CD14-positive monocyte (primary cell): Measurements from ENCODE around the gene INTS15. TPM values are rescaled to one million over a fixed set of nuclear protein-coding genes. Genes with fewer than 3 reads are reported as not detected.

Experiments used
- DNase-seq, 3 donors: peaks; one replicate each; pipeline ENCODE4 v3.0.0-alpha.2; 2011 to 2022
- H2AFZ ChIP-seq: 2 replicates; pipeline ENCODE4 v1.6.0; 2012; ENCODE audit warnings: mild to moderate bottlenecking, low read depth, low read length, inconsistent platforms; ENCODE audit not compliant: insufficient read depth, poor library complexity, severe bottlenecking
- H3K27ac ChIP-seq, 2 donors: 1 replicate in 1 of 2; 2 replicates in 1 of 2; pipeline ENCODE4 v1.5.1; 2012 to 2013; ENCODE audit warnings: low read length in 2 of 2, control low read depth in 1 of 2, inconsistent platforms in 1 of 2, low read depth in 1 of 2, mild to moderate bottlenecking in 1 of 2
- H3K27me3 ChIP-seq, 2 donors: one replicate each; pipeline versions ENCODE4 v1.6.0 to v1.6.1; 2011 to 2013; ENCODE audit warnings: low read length in 2 of 2; ENCODE audit not compliant: control insufficient read depth in 2 of 2, insufficient read depth in 2 of 2
- H3K36me3 ChIP-seq, 2 donors: replicated peaks in 1 of 2; 1 replicate in 1 of 2; 2 replicates in 1 of 2; pipeline versions ENCODE4 v1.5.1 to v1.6.1; 2012 to 2013; ENCODE audit warnings: low read length in 2 of 2, control low read depth in 1 of 2, inconsistent platforms in 1 of 2, mild to moderate bottlenecking in 1 of 2; ENCODE audit not compliant: insufficient read depth in 2 of 2, control insufficient read depth in 1 of 2
- H3K4me1 ChIP-seq, 2 donors: 1 replicate in 1 of 2; 2 replicates in 1 of 2; pipeline versions ENCODE4 v1.5.1 to v1.6.1; 2012 to 2013; ENCODE audit warnings: low read length in 2 of 2, control low read depth in 1 of 2, inconsistent platforms in 1 of 2, mild to moderate bottlenecking in 1 of 2, moderate library complexity in 1 of 2; ENCODE audit not compliant: insufficient read depth in 2 of 2, control insufficient read depth in 1 of 2
- H3K4me2 ChIP-seq: replicated peaks from 2 replicates; pipeline ENCODE3; 2012; ENCODE audit warnings: low read length, moderate library complexity, mild to moderate bottlenecking; ENCODE audit not compliant: poor library complexity, severe bottlenecking; ENCODE audit errors: extremely low read depth
- H3K4me3 ChIP-seq, 3 experiments: fragments of 200-600 bp in 1 of 3; sonication (generic) in 1 of 3; replicated peaks in 1 of 3; 1 replicate in 2 of 3; 2 replicates in 1 of 3; pipeline ENCODE4 v1.5.1; 2011 to 2013; ENCODE audit warnings: low read length in 3 of 3, mild to moderate bottlenecking in 3 of 3, control low read depth in 2 of 3, low read depth in 2 of 3, inconsistent platforms in 1 of 3, moderate library complexity in 1 of 3
- H3K79me2 ChIP-seq: 2 replicates; pipeline ENCODE4 v1.6.0; 2012; ENCODE audit warnings: mild to moderate bottlenecking, control low read depth, inconsistent platforms, low read length, moderate library complexity; ENCODE audit not compliant: insufficient read depth
- H3K9ac ChIP-seq: 2 replicates; pipeline ENCODE4 v1.6.0; 2017; ENCODE audit warnings: low read length, mild to moderate bottlenecking; ENCODE audit not compliant: insufficient read depth, poor library complexity, severe bottlenecking
- H3K9me3 ChIP-seq, 2 donors: replicated peaks in 1 of 2; 1 replicate in 1 of 2; 2 replicates in 1 of 2; pipeline versions ENCODE4 v1.5.1 to v1.6.1; 2012 to 2013; ENCODE audit warnings: low read length in 2 of 2, control low read depth in 1 of 2; ENCODE audit not compliant: control insufficient read depth in 1 of 2, insufficient read depth in 1 of 2
- H4K20me1 ChIP-seq: 2 replicates; pipeline ENCODE4 v1.6.0; 2012; ENCODE audit warnings: mild to moderate bottlenecking, low read length, control low read depth, moderate library complexity; ENCODE audit not compliant: insufficient read depth
- H3K27ac Mint-ChIP-seq, 7 donors: one replicate each; pipeline ENCODE4 v1.8.0; 2020; ENCODE audit warnings: mild to moderate bottlenecking in 7 of 7, mixed read lengths in 7 of 7, moderate library complexity in 6 of 7, inconsistent platforms in 2 of 7
- H3K27me3 Mint-ChIP-seq, 3 donors: one replicate each; pipeline ENCODE4 v1.8.0; 2021 to 2022; ENCODE audit warnings: low read depth in 3 of 3, mild to moderate bottlenecking in 3 of 3, mixed read lengths in 3 of 3, moderate library complexity in 3 of 3, inconsistent platforms in 1 of 3
- H3K36me3 Mint-ChIP-seq, 2 donors: one replicate each; pipeline ENCODE4 v1.8.0; 2020; ENCODE audit warnings: mixed read lengths in 2 of 2, inconsistent platforms in 1 of 2, mild to moderate bottlenecking in 1 of 2
- H3K4me1 Mint-ChIP-seq: one replicate; pipeline ENCODE4 v1.8.0; 2020; ENCODE audit warnings: mild to moderate bottlenecking, mixed read lengths
- H3K4me3 Mint-ChIP-seq, 2 donors: one replicate each; pipeline ENCODE4 v1.8.0; 2020; ENCODE audit warnings: mild to moderate bottlenecking in 2 of 2, mixed read lengths in 2 of 2, moderate library complexity in 1 of 2
- H3K9me3 Mint-ChIP-seq, 7 donors: one replicate each; pipeline ENCODE4 v1.8.0; 2020 to 2022; ENCODE audit warnings: mixed read lengths in 7 of 7, mild to moderate bottlenecking in 6 of 7, moderate library complexity in 6 of 7, inconsistent platforms in 2 of 7
- CTCF ChIP-seq: fragments of 200-600 bp; IDR thresholded peaks from one replicate; pipeline ENCODE4 v1.8.0; 2022; ENCODE audit warnings: antibody characterized with exemption, mild to moderate bottlenecking
- WGBS: methylation state at CpG from one replicate; pipeline ENCODE4 v1.1.5; 2013; ENCODE audit warnings: missing lambda C conversion rate; ENCODE audit not compliant: insufficient coverage; 5-methylcytosine and 5-hydroxymethylcytosine counted together
- intact Hi-C, 2 donors: fragments of 100-400 bp; cut with micrococcal nuclease; formaldehyde crosslinking; loops; one replicate each; pipeline versions ENCODE4 v1.15.0 to v1.15.1; 2023
- polyA plus RNA-seq, 3 donors: library from polyadenylated mRNA; depleted of rRNA in 1 of 3; unstranded in 2 of 3; stranded (reverse) in 1 of 3; fragments of 300-500 nt in 2 of 3; fragments of >200 nt in 1 of 3; fragmentation: Illumina TruSeq in 2 of 3; gene quantifications; 1 replicate in 2 of 3; 2 replicates in 1 of 3; pipeline ENCODE4 v1.2.3, GENCODE V29; 2012 to 2021

The INTS15 gene
- polyA plus RNA-seq, 3 donors: 16.9 to 32.7 (median 17.2) TPM

GRCh38 chr7:6643915-6644625 lies 54.2 kb downstream of the INTS15 start:
- peaks cover 94% of the 10 kb centered on the region for H4K20me1 ChIP-seq
- 97% methylated on average over 20 of the region's 21 CpGs for WGBS
- H3K36me3 Mint-ChIP-seq: peaks cover 87 to 100% of the 10 kb centered on the region in 2 donors
- H3K27me3 Mint-ChIP-seq: peaks cover 0 to 3% (median 0%) of the 10 kb centered on the region in 3 donors
- no peak overlapping the region for H2AFZ ChIP-seq
- no peak overlapping the region for H3K4me3 Mint-ChIP-seq
- H3K4me2 ChIP-seq: no peak overlapping the region
- peaks cover 4 to 12% of the 10 kb centered on the region in 2 donors for H3K4me1 ChIP-seq
- no peak for TF ChIP-seq CTCF
- DNase-seq: no peak
- peak overlapping the region in 1 of 7 donors; percentile 78 for H3K27ac Mint-ChIP-seq
- peaks cover 14% of the 10 kb centered on the region for H3K4me1 Mint-ChIP-seq
- intact Hi-C loops: loop anchor here in 1 of 2 donors (5.0 kb wide), 1 partner anchor 63 kb away; the partner anchor contains the start of gene ZNF12
- no peaks in the 10 kb centered on the region for H3K27me3 ChIP-seq
- H3K27ac ChIP-seq: no peak overlapping the region
- peaks cover 81 to 99% of the 10 kb centered on the region in 2 donors for H3K36me3 ChIP-seq
- H3K4me3 ChIP-seq: no peak overlapping the region
- peaks cover 0 to 11% of the 10 kb centered on the region in 2 donors for H3K9me3 ChIP-seq
- no peak overlapping the region for H3K9ac ChIP-seq
- H3K9me3 Mint-ChIP-seq: peaks cover 4 to 26% (median 10%) of the 10 kb centered on the region in 7 donors
- peaks cover 40% of the 10 kb centered on the region for H3K79me2 ChIP-seq

GRCh38 chr7:6644728-6645127 lies 54.9 kb downstream of the INTS15 start:
- H3K9me3 Mint-ChIP-seq: peaks cover 4 to 31% (median 17%) of the 10 kb centered on the region in 7 donors
- intact Hi-C loops: loop anchor here in 1 of 2 donors (5.0 kb wide), 1 partner anchor 63 kb away; the partner anchor contains the start of gene ZNF12
- no peak overlapping the region for H3K27ac Mint-ChIP-seq
- Histone ChIP-seq H3K9me3 (peaks cover 2 to 17% of the 10 kb centered on the region in 2 donors), H2AFZ (no peak overlapping the region), H3K79me2 (peaks cover 34% of the 10 kb centered on the region), H3K4me2 (no peak overlapping the region), H4K20me1 (peaks cover 94% of the 10 kb centered on the region), H3K4me3 (no peak overlapping the region), H3K9ac (no peak overlapping the region), H3K27ac (no peak overlapping the region), H3K4me1 (peaks cover 0 to 5% of the 10 kb centered on the region in 2 donors), H3K27me3 (no peaks in the 10 kb centered on the region), H3K36me3 (peaks cover 87 to 99% of the 10 kb centered on the region in 2 donors)
- H3K27me3 Mint-ChIP-seq: peaks cover 0 to 3% (median 0%) of the 10 kb centered on the region in 3 donors
- H3K4me1 Mint-ChIP-seq: peaks cover 8% of the 10 kb centered on the region
- H3K36me3 Mint-ChIP-seq: peaks cover 86 to 100% of the 10 kb centered on the region in 2 donors
- TF ChIP-seq CTCF: no peak
- no peak overlapping the region for H3K4me3 Mint-ChIP-seq
- WGBS: 100% methylated on average over 6 of the region's 10 CpGs
- no peak for DNase-seq
